ENCODE measurements around the gene DRD4.

Gene DRD4

GRCh38 chr11:628056-628455 is 9.0 kb upstream of the DRD4 start:
- Histone ChIP-seq H3K9ac (no peak overlapping the region), H3K4me3 (ENCODE audit: low read depth, low read length) (no peak overlapping the region), H3K36me3 (ENCODE audit: control insufficient read depth, insufficient read depth, low read length) (no peaks in the 10 kb centered on the region), H3K9me3 (ENCODE audit: control insufficient read depth, low read length) (no peaks in the 10 kb centered on the region), H3K79me2 (no peaks in the 10 kb centered on the region), H3K4me1 (no peaks in the 10 kb centered on the region), H3K4me2 (ENCODE audit: low read length) (no peak overlapping the region), H3K27me3 (ENCODE audit: control insufficient read depth, insufficient read depth, low read length) (no peaks in the 10 kb centered on the region), H2AFZ (no peak overlapping the region), H3K27ac (no peak overlapping the region)
- TF ChIP-seq, protein P1, sequence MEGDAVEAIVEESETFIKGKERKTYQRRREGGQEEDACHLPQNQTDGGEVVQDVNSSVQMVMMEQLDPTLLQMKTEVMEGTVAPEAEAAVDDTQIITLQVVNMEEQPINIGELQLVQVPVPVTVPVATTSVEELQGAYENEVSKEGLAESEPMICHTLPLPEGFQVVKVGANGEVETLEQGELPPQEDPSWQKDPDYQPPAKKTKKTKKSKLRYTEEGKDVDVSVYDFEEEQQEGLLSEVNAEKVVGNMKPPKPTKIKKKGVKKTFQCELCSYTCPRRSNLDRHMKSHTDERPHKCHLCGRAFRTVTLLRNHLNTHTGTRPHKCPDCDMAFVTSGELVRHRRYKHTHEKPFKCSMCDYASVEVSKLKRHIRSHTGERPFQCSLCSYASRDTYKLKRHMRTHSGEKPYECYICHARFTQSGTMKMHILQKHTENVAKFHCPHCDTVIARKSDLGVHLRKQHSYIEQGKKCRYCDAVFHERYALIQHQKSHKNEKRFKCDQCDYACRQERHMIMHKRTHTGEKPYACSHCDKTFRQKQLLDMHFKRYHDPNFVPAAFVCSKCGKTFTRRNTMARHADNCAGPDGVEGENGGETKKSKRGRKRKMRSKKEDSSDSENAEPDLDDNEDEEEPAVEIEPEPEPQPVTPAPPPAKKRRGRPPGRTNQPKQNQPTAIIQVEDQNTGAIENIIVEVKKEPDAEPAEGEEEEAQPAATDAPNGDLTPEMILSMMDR (IDR thresholded peaks at IDR 0.05) = no peak

DNA sequence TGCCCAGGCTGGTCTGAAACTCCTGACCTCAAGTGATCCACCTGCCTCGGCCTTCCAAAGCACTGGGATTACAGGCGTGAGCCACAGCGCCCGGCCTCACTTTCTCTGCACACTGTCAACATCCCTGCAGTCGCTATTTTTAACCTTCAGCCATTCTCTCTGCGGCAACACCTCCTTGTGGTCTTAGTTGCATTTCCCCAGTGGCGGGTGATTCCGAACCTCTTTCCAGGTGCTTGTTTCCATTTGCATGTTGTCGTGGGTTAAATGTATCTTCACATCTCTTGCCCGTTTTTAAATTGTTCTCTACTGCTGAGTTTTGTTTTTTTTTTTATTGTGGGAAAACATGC is 7.9 kb upstream of the DRD4 start:
- no peak overlapping the region for H3K9ac ChIP-seq
- no peak overlapping the region for H3K27ac ChIP-seq
- no peak overlapping the region for H3K4me3 ChIP-seq (ENCODE audit: low read depth, low read length)

DNA sequence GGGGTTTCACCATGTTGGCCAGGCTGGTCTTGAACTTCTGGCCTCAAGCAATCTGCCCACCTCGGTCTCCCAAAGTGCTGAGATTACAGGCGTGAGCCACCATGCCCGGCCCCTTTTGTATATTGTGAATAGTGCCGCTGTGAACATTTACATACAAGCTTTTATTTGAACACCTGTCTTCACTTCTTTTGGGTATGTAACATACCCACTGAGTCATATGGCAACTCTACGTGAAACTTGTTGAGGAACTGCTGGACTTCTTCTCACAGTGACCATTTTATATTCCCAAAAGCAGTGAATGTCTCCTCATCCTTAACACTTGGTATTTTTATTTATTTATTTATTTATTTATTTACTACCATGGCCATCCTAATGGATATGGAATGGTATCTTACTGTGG is 6.2 kb upstream of the DRD4 start:
- Histone ChIP-seq H3K79me2 (no peaks in the 10 kb centered on the region), H3K27ac (no peak overlapping the region), H3K27me3 (ENCODE audit: control insufficient read depth, insufficient read depth, low read length) (no peaks in the 10 kb centered on the region), H3K4me3 (ENCODE audit: low read depth, low read length) (no peak overlapping the region), H2AFZ (no peak overlapping the region), H3K4me1 (no peaks in the 10 kb centered on the region), H3K4me2 (ENCODE audit: low read length) (no peak overlapping the region), H3K36me3 (ENCODE audit: control insufficient read depth, insufficient read depth, low read length) (no peaks in the 10 kb centered on the region), H3K9me3 (ENCODE audit: control insufficient read depth, low read length) (no peaks in the 10 kb centered on the region), H3K9ac (no peak overlapping the region)
- TF ChIP-seq, protein P1 (IDR thresholded peaks at IDR 0.05) = no peak

More for the DNA sequence above, 7.9 kb upstream of the DRD4 start:
- H3K36me3 ChIP-seq (ENCODE audit: control insufficient read depth, insufficient read depth, low read length) = no peaks in the 10 kb centered on the region
- no peaks in the 10 kb centered on the region for H3K4me1 ChIP-seq
- H3K27me3 ChIP-seq (ENCODE audit: control insufficient read depth, insufficient read depth, low read length) = no peaks in the 10 kb centered on the region
- no peak overlapping the region for H2AFZ ChIP-seq
- H3K79me2 ChIP-seq = no peaks in the 10 kb centered on the region
- no peak overlapping the region for H3K4me2 ChIP-seq (ENCODE audit: low read length)
- H3K9me3 ChIP-seq (ENCODE audit: control insufficient read depth, low read length) = no peaks in the 10 kb centered on the region
- TF ChIP-seq, protein P1 (IDR thresholded peaks at IDR 0.05) = no peak

DNA sequence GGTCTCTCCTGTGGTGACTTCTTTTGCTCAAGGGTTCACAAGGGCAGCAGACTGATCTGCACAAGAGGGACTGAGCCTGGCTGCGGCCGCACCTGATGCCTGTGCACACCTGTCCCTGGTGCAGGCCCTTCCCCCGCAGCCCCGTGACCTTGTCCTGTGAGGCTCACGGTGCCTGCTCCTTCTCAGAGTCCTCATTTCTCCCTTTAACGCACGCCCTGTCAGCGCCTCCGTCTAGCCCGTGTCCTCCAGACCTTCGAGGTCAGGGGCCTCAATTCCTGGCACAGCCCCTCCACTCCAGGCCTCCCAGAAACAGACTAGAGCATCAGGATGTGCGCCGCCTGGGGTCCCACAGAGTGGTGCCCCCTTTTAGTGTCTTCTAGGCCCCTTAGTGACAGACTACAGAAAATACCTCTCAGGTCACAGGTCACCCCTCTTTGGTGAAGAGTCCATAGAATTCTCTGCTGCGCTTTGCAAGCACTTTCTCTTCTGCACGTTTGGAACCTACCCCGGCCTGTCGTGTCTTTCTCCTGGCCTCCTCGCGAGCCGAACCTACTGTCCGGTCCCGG is 1.0 kb upstream of the DRD4 start:
- Histone ChIP-seq H3K79me2 (no peaks in the 10 kb centered on the region), H3K36me3 (ENCODE audit: control insufficient read depth, insufficient read depth, low read length) (no peaks in the 10 kb centered on the region), H3K27me3 (ENCODE audit: control insufficient read depth, insufficient read depth, low read length) (no peaks in the 10 kb centered on the region), H3K4me3 (ENCODE audit: low read depth, low read length) (no peak overlapping the region), H3K9ac (no peak overlapping the region), H3K27ac (no peak overlapping the region), H3K9me3 (ENCODE audit: control insufficient read depth, low read length) (no peaks in the 10 kb centered on the region), H3K4me2 (ENCODE audit: low read length) (no peak overlapping the region), H2AFZ (no peak overlapping the region), H3K4me1 (no peaks in the 10 kb centered on the region)
- TF ChIP-seq, protein P1 (IDR thresholded peaks at IDR 0.05) = no peak

DNA sequence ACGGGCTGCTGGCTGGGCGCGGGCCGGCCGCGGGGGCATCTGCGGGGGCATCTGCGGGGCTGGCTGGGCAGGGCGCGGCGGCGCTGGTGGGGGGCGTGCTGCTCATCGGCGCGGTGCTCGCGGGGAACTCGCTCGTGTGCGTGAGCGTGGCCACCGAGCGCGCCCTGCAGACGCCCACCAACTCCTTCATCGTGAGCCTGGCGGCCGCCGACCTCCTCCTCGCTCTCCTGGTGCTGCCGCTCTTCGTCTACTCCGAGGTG is 194 bp downstream of the DRD4 start:
- H2AFZ ChIP-seq = no peak overlapping the region
- no peaks in the 10 kb centered on the region for H3K79me2 ChIP-seq
- H3K9ac ChIP-seq = no peak overlapping the region
- no peaks in the 10 kb centered on the region for H3K36me3 ChIP-seq (ENCODE audit: control insufficient read depth, insufficient read depth, low read length)
- no peak overlapping the region for H3K4me3 ChIP-seq (ENCODE audit: low read depth, low read length)
- H3K27me3 ChIP-seq (ENCODE audit: control insufficient read depth, insufficient read depth, low read length) = no peaks in the 10 kb centered on the region
- TF ChIP-seq, protein P1 (IDR thresholded peaks at IDR 0.05) = no peak
- no peaks in the 10 kb centered on the region for H3K4me1 ChIP-seq
- no peak overlapping the region for H3K4me2 ChIP-seq (ENCODE audit: low read length)
- no peak overlapping the region for H3K27ac ChIP-seq
- H3K9me3 ChIP-seq (ENCODE audit: control insufficient read depth, low read length) = no peaks in the 10 kb centered on the region

Data from parathyroid adenoma (tissue), 2 donors.